GM23338 (cell line): ENCODE data around the gene GIPC1. TPM values are rescaled to one million over a fixed set of nuclear protein-coding genes. Genes with fewer than 3 reads are reported as not detected.

Experiments used
- ATAC-seq: fragments of 200-7000 bp; cut with Tn5 transposase; 3 replicates; pipeline ENCODE4 v1.9.1; 2020
- DNase-seq: peaks from one replicate; pipeline ENCODE4 v3.0.0-alpha.2; 2015; ENCODE audit warnings: low spot score
- H2AFZ ChIP-seq: fragments of 200-600 bp; sonication (generic); 2 replicates; pipeline ENCODE4 v1.8.0; 2016; ENCODE audit warnings: antibody characterized with exemption, mild to moderate bottlenecking, moderate library complexity
- H3F3A ChIP-seq: fragments of 200-600 bp; sonication (generic); replicated peaks from 2 replicates; pipeline ENCODE4 v1.8.0; 2017; ENCODE audit warnings: antibody characterized with exemption, mixed run types, low read depth
- H3K27ac ChIP-seq: fragments of 200-600 bp; sonication (generic); 2 replicates; pipeline ENCODE4 v1.6.1; 2016; ENCODE audit warnings: low read depth
- H3K27me3 ChIP-seq: fragments of 200-600 bp; sonication (generic); 2 replicates; pipeline ENCODE4 v1.8.0; 2016; ENCODE audit warnings: mild to moderate bottlenecking, mixed run types, moderate library complexity; ENCODE audit not compliant: insufficient read depth
- H3K36me3 ChIP-seq: fragments of 200-600 bp; sonication (generic); 2 replicates; pipeline ENCODE4 v1.8.0; 2016; ENCODE audit warnings: mild to moderate bottlenecking; ENCODE audit not compliant: insufficient read depth
- H3K4me1 ChIP-seq: fragments of 200-600 bp; sonication (generic); 2 replicates; pipeline ENCODE4 v1.8.0; 2016; ENCODE audit warnings: mild to moderate bottlenecking, moderate library complexity; ENCODE audit not compliant: insufficient read depth
- H3K4me2 ChIP-seq: fragments of 200-600 bp; sonication (generic); 2 replicates; pipeline ENCODE4 v1.7.1; 2017; ENCODE audit warnings: mixed run types
- H3K4me3 ChIP-seq: fragments of 200-600 bp; sonication (generic); 2 replicates; pipeline ENCODE4 v1.6.1; 2016; ENCODE audit warnings: mixed run types
- H3K79me2 ChIP-seq: fragments of 200-600 bp; sonication (generic); replicated peaks from 2 replicates; pipeline ENCODE4 v1.8.0; 2017; ENCODE audit warnings: mild to moderate bottlenecking; ENCODE audit not compliant: insufficient read depth
- H3K9me2 ChIP-seq: fragments of 200-600 bp; sonication (generic); 2 replicates; pipeline ENCODE4 v1.8.0; 2017; ENCODE audit not compliant: insufficient read depth
- H4K20me1 ChIP-seq: fragments of 200-600 bp; sonication (generic); replicated peaks from 2 replicates; pipeline ENCODE4 v1.8.0; 2017; ENCODE audit warnings: mild to moderate bottlenecking; ENCODE audit not compliant: insufficient read depth
- H3K27ac Mint-ChIP-seq: 2 replicates; pipeline ENCODE4 v1.8.0; 2020; ENCODE audit warnings: inconsistent platforms, mild to moderate bottlenecking, moderate library complexity, mixed read lengths
- H3K27me3 Mint-ChIP-seq: 3 replicates; pipeline ENCODE4 v1.8.0; 2022; ENCODE audit warnings: low read depth, mild to moderate bottlenecking, moderate library complexity, mixed read lengths, inconsistent platforms; ENCODE audit not compliant: insufficient read depth, poor library complexity
- H3K36me3 Mint-ChIP-seq: 3 replicates; pipeline ENCODE4 v1.8.0; 2021; ENCODE audit warnings: low read depth, mild to moderate bottlenecking, inconsistent platforms, moderate library complexity, mixed read lengths
- H3K4me1 Mint-ChIP-seq: 3 replicates; pipeline ENCODE4 v1.8.0; 2020; ENCODE audit warnings: mild to moderate bottlenecking, inconsistent platforms, mixed read lengths
- H3K4me3 Mint-ChIP-seq: 3 replicates; pipeline ENCODE4 v1.8.0; 2021; ENCODE audit warnings: moderate library complexity, mild to moderate bottlenecking, inconsistent platforms, mixed read lengths
- H3K9me3 Mint-ChIP-seq: 3 replicates; pipeline ENCODE4 v1.8.0; 2020; ENCODE audit warnings: moderate library complexity, mild to moderate bottlenecking, inconsistent platforms, mixed read lengths
- CTCF ChIP-seq, 2 experiments: fragments of 200-600 bp in 1 of 2; sonication (generic) in 1 of 2; conservative IDR thresholded peaks; 2 replicates each; pipeline versions ENCODE4 v1.5.1 to v1.6.1; 2016 to 2017; ENCODE audit warnings: antibody characterized with exemption in 2 of 2, low read depth in 2 of 2, mild to moderate bottlenecking in 2 of 2, moderate library complexity in 1 of 2
- EZH2 ChIP-seq: fragments of 200-600 bp; sonication (generic); IDR thresholded peaks from one replicate; pipeline ENCODE4 v1.8.0; 2017; ENCODE audit warnings: antibody characterized with exemption, mild to moderate bottlenecking, low read depth; ENCODE audit not compliant: unreplicated experiment
- NANOG ChIP-seq: IDR thresholded peaks from 2 replicates; pipeline ENCODE4 v1.6.1; 2016; ENCODE audit warnings: antibody characterized with exemption, borderline replicate concordance
- POLR2AphosphoS5 ChIP-seq: IDR thresholded peaks from 2 replicates; pipeline ENCODE4 v1.6.1; 2016; ENCODE audit warnings: antibody characterized with exemption, low read depth
- STAT1 ChIP-seq: IDR thresholded peaks from one replicate; pipeline ENCODE4 v1.6.1; 2016; ENCODE audit warnings: antibody characterized with exemption; ENCODE audit not compliant: unreplicated experiment
- ZNF114 ChIP-seq: fragments of 250-450 bp; sonication (Bioruptor Pico); IDR thresholded peaks from 2 replicates; pipeline ENCODE4 v1.5.0; 2020; ENCODE audit warnings: mild to moderate bottlenecking, moderate library complexity
- ZNF331 ChIP-seq: fragments of 250-450 bp; sonication (Bioruptor Pico); IDR thresholded peaks from 2 replicates; pipeline ENCODE4 v1.5.0; 2020; ENCODE audit warnings: low read depth, mild to moderate bottlenecking, moderate library complexity
- ZNF462 ChIP-seq: fragments of 250-450 bp; sonication (Bioruptor Pico); IDR thresholded peaks from 2 replicates; pipeline ENCODE4 v1.5.0; 2020; ENCODE audit warnings: mild to moderate bottlenecking, moderate library complexity
- polyA plus RNA-seq: library from polyadenylated mRNA; unstranded; fragments of >200 nt; fragmentation: Nextera tagmentation; extraction: Ambion mirVana; gene quantifications from 2 replicates; pipeline ENCODE4 v1.2.1, GENCODE V29; 2016
- total RNA-seq: library from RNA; depleted of rRNA; stranded (reverse); fragments of >200 nt; shearing (Covaris generic); gene quantifications from 2 replicates; pipeline ENCODE4 v1.2.3, GENCODE V29; 2014

Gene GIPC1
- total and polyA plus RNA-seq, 2 experiments from 2014 or later: 51.6 to 106 TPM

GRCh38 chr19:14446336-14447036, 49.4 kb downstream of the GIPC1 start (continued):
- TF ChIP-seq ZNF462 (CRISPR knock-in tag) (no peak), ZNF114 (no peak), EZH2 (no peak), CTCF (conservative IDR thresholded peaks at IDR 0.05; ENCODE audit: low read depth in 2 of 2) (no peak)

DNA sequence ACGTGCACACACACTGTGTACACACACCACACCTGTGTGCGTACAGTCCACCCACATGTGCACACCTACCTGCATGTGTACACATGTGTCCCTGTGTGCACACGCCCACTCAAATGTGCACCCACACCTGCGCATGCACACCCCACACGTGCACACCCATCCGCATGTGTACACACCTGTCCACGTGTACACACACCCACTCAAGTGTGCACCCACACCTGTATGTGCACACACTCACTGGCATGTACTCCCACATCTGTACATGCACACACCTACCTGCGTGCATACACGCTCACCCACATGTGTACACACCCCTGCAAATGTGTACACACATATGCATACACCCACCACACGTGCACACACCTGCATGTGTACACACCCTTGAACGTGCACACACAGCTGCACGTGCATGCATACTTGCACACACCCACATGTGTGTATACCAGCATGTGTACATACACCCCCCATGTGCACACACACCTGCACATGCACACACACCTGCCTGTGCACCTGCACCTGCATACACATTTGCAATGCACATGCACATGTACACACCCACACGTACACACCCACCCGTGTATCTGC, 52.2 kb downstream of the GIPC1 start:
- Histone ChIP-seq H3F3A (peaks cover 12% of the 10 kb centered on the region; the same call in 1 of the 2 replicates), H3K4me3 (no peak overlapping the region), H2AFZ (no peak overlapping the region), H3K4me1 (no peaks in the 10 kb centered on the region), H3K27ac (no peak overlapping the region), H4K20me1 (peaks cover 3% of the 10 kb centered on the region), H3K36me3 (peaks cover 22% of the 10 kb centered on the region), H3K79me2 (peaks cover 6% of the 10 kb centered on the region), H3K4me2 (no peak overlapping the region), H3K9me2 (no peaks in the 10 kb centered on the region), H3K27me3 (no peaks in the 10 kb centered on the region)
- DNase-seq (no peak), ATAC-seq (no peak)
- Mint-ChIP-seq H3K27ac (no peak overlapping the region), H3K36me3 (peaks cover 61% of the 10 kb centered on the region), H3K9me3 (no peaks in the 10 kb centered on the region; the same call in 2 of the 3 replicates), H3K4me3 (no peak overlapping the region), H3K27me3 (peaks cover 8% of the 10 kb centered on the region), H3K4me1 (peaks cover 5% of the 10 kb centered on the region; the same call in 2 of the 3 replicates)
- TF ChIP-seq ZNF114 (no peak), ZNF331 (CRISPR knock-in tag) (no peak), POLR2AphosphoS5 (no peak), STAT1 (no peak), NANOG (no peak)
